ENCODE data around the gene APC2.
"Not testable (repeated sequence)": the region's sequence is repeated elsewhere in the genome, so short reads cannot be mapped to it uniquely, and the experiment has no call there.

APC2 gene

DNA sequence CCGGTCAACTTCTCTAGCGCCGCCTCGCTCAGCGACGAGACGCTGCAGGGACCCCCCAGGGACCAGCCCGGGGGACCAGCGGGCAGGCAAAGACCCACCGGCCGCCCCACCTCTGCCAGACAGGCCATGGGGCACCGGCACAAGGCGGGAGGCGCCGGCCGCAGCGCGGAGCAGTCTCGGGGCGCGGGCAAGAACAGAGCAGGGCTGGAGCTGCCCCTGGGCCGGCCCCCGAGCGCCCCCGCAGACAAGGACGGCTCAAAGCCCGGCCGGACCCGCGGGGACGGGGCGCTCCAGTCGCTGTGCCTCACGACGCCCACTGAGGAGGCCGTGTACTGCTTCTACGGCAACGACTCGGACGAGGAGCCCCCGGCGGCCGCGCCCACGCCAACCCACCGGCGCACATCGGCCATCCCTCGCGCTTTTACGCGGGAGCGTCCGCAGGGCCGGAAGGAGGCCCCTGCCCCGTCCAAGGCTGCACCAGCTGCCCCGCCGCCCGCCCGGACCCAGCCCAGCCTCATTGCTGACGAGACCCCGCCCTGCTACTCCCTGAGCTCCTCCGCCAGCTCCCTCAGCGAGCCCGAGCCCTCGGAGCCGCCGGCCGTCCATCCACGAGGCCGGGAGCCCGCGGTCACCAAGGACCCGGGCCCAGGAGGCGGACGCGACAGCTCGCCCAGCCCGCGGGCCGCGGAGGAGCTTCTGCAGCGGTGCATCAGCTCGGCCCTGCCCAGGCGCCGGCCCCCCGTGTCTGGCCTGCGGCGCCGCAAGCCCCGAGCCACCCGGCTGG lies 17.8 kb downstream of the APC2 start:
- no peak for DNase-seq

DNA sequence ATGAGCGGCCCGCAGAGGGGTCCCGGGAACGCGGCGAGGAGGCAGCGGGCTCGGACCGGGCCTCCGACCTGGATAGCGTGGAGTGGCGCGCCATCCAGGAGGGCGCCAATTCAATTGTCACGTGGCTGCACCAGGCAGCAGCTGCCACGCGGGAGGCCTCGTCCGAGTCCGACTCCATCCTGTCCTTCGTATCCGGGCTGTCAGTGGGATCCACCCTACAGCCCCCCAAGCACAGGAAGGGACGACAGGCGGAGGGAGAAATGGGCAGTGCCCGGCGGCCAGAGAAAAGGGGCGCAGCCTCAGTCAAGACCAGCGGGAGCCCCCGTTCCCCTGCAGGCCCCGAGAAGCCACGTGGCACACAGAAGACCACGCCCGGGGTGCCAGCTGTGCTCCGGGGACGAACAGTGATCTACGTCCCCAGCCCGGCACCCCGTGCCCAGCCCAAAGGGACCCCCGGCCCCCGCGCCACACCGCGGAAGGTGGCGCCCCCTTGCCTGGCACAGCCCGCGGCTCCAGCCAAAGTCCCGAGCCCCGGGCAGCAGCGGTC lies 18.4 kb downstream of the APC2 start:
- DNase-seq, result no peak

DNA sequence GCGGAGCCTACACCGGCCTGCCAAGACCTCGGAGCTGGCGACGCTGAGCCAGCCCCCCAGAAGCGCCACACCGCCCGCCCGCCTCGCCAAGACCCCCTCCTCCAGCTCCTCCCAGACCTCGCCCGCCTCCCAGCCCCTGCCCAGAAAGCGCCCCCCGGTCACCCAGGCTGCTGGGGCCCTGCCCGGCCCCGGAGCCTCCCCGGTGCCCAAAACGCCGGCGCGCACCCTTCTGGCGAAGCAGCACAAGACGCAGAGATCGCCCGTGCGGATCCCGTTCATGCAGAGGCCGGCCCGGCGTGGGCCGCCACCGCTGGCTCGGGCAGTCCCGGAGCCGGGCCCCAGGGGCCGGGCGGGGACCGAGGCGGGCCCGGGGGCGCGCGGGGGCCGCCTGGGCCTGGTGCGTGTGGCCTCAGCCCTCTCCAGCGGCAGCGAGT lies 18.9 kb downstream of the APC2 start:
- no peak for DNase-seq

GRCh38 chr19:1469255-1470054 lies 19.5 kb downstream of the APC2 start:
- DNase-seq, result no peak

- no peak for DNase-seq
These were observed 20.1 kb downstream of the APC2 start for GRCh38 chr19:1470055-1470304.

- peak; percentile 74 for DNase-seq
These were observed 20.5 kb downstream of the APC2 start for GRCh38 chr19:1470305-1471009.

- DNase-seq, result no peak
These were observed 21.1 kb downstream of the APC2 start for GRCh38 chr19:1471010-1471514.

- DNase-seq, result no peak
These were observed 21.7 kb downstream of the APC2 start for GRCh38 chr19:1471515-1472160.

DNA sequence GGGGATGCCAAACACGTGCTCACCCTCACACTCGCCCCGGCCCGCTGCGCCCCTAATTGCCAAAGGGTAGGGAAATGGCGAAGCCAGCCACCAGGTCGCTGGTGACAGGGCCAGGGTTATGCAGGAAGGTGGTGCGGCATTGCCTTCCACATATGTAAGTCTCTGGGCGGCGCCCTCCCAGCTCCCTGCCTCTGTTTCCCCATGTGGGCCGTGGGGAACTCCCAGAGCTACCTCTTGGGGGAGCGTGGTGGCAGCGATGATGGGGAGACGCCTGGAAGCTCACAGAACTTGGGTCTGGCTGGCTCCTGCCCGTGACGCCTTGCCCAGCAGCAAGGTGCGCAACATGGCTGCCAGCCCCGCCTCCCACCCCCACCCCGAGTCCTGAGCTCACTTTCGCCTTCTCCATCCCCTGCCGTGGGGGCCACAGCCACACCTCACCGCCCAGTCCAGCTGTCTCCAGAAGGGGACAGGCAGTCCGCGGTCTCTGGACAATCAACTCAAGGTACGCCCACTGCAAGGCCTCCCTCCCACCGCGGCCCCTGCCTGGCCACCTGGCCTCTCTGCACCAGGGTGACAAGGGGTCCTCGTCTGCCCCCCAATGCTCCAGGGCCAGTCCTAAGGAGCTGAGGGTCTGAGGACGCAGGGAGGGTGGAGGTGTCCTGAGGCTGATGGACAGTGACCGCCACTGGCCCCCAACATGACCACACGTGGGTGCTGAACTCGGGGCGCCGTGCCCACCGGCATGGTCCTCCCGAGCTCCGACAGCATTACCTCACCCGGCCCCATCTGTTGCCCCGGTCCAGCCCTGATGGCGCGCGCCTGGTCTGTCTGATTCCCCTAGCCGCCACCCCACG lies 22.5 kb downstream of the APC2 start:
- DNase-seq, result no peak

DNA sequence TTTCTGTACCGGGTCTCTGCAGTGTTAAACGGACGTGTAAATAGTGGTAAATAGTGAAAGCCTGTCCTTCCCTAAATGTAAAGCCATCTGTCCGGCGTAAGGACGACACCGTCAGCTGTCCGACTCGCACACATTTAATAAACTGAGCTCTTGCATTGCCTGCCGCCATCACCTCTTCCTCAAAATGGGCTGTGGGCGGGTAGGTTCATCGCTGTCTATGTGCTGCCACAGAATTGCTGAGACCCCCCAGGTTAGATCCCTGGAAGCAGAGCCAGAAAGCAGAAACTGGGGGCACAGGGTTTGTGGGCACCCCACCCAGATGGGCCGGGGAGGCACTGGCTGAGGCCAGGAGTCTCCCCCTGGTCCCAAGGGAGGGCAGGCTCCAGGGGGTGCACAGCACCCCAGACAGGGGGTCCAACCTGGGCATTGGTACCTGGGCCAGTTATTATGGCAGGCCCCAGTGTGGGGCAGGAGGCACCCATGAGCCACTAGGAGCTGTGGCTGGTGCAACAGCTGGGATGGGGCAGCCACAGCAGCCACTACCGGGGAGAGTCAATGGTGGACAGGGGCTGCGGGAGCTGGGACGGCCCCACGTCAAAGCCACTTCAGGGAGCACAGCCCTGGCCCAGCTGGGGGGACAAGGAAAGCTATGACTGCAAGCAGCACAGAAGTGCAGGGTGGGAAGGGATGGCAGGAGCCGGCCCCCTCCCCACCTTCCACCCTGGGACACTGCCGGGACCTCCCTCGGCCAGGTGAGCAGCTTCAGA lies 23.3 kb downstream of the APC2 start:
- no peak for DNase-seq

DNA sequence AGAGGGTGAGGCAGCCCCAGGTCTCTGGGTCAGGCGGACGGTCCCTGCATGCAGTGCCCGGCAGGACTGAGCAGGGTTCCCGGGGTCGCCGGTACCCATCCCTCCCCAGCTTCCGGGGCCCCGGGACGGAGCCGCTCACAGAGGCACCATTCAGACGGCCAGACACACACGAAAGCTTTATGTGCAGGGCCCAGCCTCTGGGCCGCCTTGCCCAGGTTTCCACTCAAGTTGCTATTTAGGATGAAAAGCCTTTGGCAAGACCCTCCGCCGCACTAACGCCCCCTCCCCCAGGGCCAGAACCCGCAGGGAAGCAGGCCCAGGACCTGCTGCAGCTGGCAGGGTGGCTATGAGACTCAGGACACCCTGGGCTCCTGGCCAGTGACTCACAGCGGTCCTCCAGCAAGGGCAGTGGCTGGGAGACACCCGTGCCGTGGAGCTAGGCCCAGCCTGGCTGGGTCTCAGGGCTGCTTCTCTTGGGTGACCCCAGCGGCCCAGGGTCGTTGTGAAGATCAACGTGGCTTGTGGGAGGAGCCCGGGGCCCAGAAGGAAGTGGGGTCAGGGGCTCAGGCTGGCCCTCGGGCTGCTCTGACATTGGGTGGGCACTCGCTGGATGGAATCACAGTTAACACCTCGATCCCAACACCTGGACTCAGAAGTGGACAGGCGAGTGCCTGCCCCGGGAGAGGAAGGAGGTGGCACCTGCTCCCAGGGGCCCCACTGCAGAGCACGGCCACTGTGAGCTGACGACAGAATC lies 24.3 kb downstream of the APC2 start:
- no peak for DNase-seq

DNA sequence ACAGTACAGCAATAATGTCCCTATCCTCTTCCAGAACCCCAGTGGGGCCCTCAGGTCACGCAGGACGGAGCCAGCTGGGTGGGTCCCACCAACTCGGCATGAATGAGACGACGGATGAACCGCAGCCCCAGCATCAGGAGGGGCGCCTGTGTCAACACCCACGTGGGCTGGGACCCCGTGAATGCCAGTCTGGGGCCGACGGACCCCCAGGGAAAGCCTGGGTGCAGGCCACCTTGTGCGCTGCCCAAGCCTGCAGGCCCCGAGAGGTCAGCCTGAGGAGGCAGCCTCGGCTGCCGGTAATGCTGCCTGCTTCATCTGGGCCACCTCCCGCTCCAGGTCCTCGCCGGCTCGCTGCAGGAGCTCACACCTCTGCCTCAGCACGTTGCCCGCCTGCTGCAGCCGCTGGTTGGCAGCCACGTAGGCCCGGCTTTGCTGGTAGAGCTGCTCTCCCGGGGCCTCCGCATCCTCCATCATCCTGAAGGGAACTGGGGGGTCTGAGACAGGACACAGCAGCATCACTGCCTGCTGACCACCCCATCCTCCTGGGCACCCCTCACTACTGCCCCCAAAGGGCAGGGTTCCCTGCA lies 24.9 kb downstream of the APC2 start:
- DNase-seq, result no peak

DNA sequence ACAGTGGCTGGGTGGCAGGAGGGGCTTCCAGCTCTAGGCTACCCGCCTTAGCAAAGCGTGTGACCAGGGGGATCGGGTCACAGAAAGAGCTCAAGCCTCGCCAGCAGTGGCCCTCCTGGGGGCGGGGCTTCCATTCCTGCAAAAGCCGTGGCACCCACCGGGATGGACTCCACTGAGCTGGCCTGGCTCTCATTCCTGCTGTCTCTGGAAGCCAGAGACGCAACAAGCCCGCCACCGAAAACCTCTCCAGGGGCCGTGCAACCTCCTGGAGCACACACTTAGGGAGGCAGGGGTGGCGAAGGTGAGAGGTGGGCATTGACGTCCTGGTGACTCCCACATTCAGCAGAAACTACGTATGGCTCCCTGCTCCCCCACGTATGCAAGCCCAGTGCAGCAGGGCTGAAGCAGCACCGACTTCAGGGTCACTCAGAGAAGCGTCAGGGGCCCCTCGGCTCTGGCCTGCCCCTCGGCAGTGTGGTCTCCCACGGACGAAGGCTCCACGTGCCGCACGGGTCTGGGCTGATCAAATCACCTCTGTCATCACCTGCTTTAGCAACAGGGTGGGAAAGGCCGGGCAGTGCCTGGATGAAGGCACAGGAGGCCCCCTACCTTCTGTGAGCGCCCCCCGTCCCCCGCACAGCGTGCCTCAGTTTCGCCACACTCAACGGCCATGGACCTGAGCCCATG lies 26.0 kb downstream of the APC2 start:
- DNase-seq, result no peak

DNA sequence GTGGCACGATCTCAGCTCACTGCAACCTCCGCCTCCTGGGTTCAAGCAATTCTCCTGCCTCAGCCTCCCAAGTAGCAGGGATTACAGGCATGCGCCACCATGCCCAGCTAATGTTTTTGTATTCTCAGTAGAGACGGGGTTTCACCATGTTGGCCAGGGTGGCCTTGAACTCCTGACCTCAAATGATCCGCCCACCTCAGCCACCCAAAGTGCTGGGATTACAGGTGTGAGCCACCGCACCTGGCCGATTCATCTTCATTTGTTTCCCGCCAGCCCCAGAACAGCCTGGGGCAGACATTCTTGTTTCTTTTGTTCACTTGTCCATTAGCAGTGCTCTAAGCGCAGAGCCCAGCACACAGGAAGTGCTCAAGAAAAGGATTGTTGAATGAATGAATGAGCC lies 27.1 kb downstream of the APC2 start:
- not testable (repeated sequence) for DNase-seq

- DNase-seq, result peak; percentile 89 to 90
These were observed 29.2 kb downstream of the APC2 start, which contains the start of gene C19orf25 for GRCh38 chr19:1478934-1479707. Gene C19orf25 (minus strand): TSS chr19:1479215. CDS start chr19:1478903, 312 bp downstream.

DNA sequence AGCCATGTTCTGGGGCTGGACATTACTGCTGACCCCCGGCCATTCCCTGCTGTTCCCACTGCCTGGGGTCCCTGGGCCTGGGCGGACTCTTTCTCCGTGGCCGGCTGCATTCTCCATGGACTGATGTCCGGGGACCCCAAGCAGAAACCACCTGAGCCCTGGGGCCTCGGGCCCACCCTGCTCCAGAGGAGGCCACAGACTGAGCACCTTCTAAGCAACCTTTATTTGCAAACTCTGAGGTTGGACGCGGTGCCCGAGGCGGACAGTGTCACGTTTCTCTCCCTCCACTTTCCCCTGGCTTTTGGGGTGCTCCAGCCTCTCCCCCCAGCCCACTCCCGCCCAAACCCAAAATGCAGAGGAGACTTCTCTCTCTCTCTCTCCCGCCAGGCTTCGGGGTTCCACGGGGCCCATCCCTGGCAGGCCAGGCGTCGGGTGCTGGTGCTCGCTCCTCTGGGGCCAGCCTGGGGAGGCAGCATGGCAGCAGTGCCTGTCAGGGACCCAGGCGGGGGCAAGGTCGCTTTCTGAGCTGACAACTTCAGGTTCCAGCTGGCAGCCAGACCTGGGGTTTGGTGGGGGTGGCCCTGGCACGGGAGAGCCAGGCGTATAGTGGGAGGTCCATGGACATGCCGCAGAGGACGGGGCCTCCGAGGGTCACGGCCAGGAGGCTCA lies 31.4 kb downstream of the APC2 start:
- DNase-seq, result no peak

- DNase-seq, result no peak
These were observed 32.0 kb downstream of the APC2 start for GRCh38 chr19:1481893-1482360.

Data from activated CD4-positive, alpha-beta T cell treated with anti-CD3 and anti-CD28 coated beads, Interleukin-2, amount 50 U/mL, for 4 hours (primary cell).